GM23338 (cell line): Measurements from ENCODE around the gene DMD. TPM values are rescaled to one million over a fixed set of nuclear protein-coding genes. Genes with fewer than 3 reads are reported as not detected.

ENCODE experiments used
- ATAC-seq: fragments of 200-7000 bp; cut with Tn5 transposase; 3 replicates; pipeline ENCODE4 v1.9.1; 2020
- DNase-seq: peaks from one replicate; pipeline ENCODE4 v3.0.0-alpha.2; 2015; ENCODE audit warnings: low spot score
- H2AFZ ChIP-seq: fragments of 200-600 bp; sonication (generic); 2 replicates; pipeline ENCODE4 v1.8.0; 2016; ENCODE audit warnings: antibody characterized with exemption, mild to moderate bottlenecking, moderate library complexity
- H3F3A ChIP-seq: fragments of 200-600 bp; sonication (generic); replicated peaks from 2 replicates; pipeline ENCODE4 v1.8.0; 2017; ENCODE audit warnings: antibody characterized with exemption, mixed run types, low read depth
- H3K27ac ChIP-seq: fragments of 200-600 bp; sonication (generic); 2 replicates; pipeline ENCODE4 v1.6.1; 2016; ENCODE audit warnings: low read depth
- H3K27me3 ChIP-seq: fragments of 200-600 bp; sonication (generic); 2 replicates; pipeline ENCODE4 v1.8.0; 2016; ENCODE audit warnings: mild to moderate bottlenecking, mixed run types, moderate library complexity; ENCODE audit not compliant: insufficient read depth
- H3K36me3 ChIP-seq: fragments of 200-600 bp; sonication (generic); 2 replicates; pipeline ENCODE4 v1.8.0; 2016; ENCODE audit warnings: mild to moderate bottlenecking; ENCODE audit not compliant: insufficient read depth
- H3K4me1 ChIP-seq: fragments of 200-600 bp; sonication (generic); 2 replicates; pipeline ENCODE4 v1.8.0; 2016; ENCODE audit warnings: mild to moderate bottlenecking, moderate library complexity; ENCODE audit not compliant: insufficient read depth
- H3K4me2 ChIP-seq: fragments of 200-600 bp; sonication (generic); 2 replicates; pipeline ENCODE4 v1.7.1; 2017; ENCODE audit warnings: mixed run types
- H3K4me3 ChIP-seq: fragments of 200-600 bp; sonication (generic); 2 replicates; pipeline ENCODE4 v1.6.1; 2016; ENCODE audit warnings: mixed run types
- H3K79me2 ChIP-seq: fragments of 200-600 bp; sonication (generic); replicated peaks from 2 replicates; pipeline ENCODE4 v1.8.0; 2017; ENCODE audit warnings: mild to moderate bottlenecking; ENCODE audit not compliant: insufficient read depth
- H3K9me2 ChIP-seq: fragments of 200-600 bp; sonication (generic); 2 replicates; pipeline ENCODE4 v1.8.0; 2017; ENCODE audit not compliant: insufficient read depth
- H4K20me1 ChIP-seq: fragments of 200-600 bp; sonication (generic); replicated peaks from 2 replicates; pipeline ENCODE4 v1.8.0; 2017; ENCODE audit warnings: mild to moderate bottlenecking; ENCODE audit not compliant: insufficient read depth
- H3K27ac Mint-ChIP-seq: 2 replicates; pipeline ENCODE4 v1.8.0; 2020; ENCODE audit warnings: inconsistent platforms, mild to moderate bottlenecking, moderate library complexity, mixed read lengths
- H3K27me3 Mint-ChIP-seq: 3 replicates; pipeline ENCODE4 v1.8.0; 2022; ENCODE audit warnings: low read depth, mild to moderate bottlenecking, moderate library complexity, mixed read lengths, inconsistent platforms; ENCODE audit not compliant: insufficient read depth, poor library complexity
- H3K36me3 Mint-ChIP-seq: 3 replicates; pipeline ENCODE4 v1.8.0; 2021; ENCODE audit warnings: low read depth, mild to moderate bottlenecking, inconsistent platforms, moderate library complexity, mixed read lengths
- H3K4me1 Mint-ChIP-seq: 3 replicates; pipeline ENCODE4 v1.8.0; 2020; ENCODE audit warnings: mild to moderate bottlenecking, inconsistent platforms, mixed read lengths
- H3K4me3 Mint-ChIP-seq: 3 replicates; pipeline ENCODE4 v1.8.0; 2021; ENCODE audit warnings: moderate library complexity, mild to moderate bottlenecking, inconsistent platforms, mixed read lengths
- H3K9me3 Mint-ChIP-seq: 3 replicates; pipeline ENCODE4 v1.8.0; 2020; ENCODE audit warnings: moderate library complexity, mild to moderate bottlenecking, inconsistent platforms, mixed read lengths
- CREB1 ChIP-seq: fragments of 250-450 bp; sonication (Bioruptor Pico); IDR thresholded peaks from 2 replicates; pipeline ENCODE4 v1.5.0; 2020; ENCODE audit warnings: low read depth, mild to moderate bottlenecking, moderate library complexity
- CTCF ChIP-seq, 2 experiments: fragments of 200-600 bp in 1 of 2; sonication (generic) in 1 of 2; conservative IDR thresholded peaks; 2 replicates each; pipeline versions ENCODE4 v1.5.1 to v1.6.1; 2016 to 2017; ENCODE audit warnings: antibody characterized with exemption in 2 of 2, low read depth in 2 of 2, mild to moderate bottlenecking in 2 of 2, moderate library complexity in 1 of 2
- EZH2 ChIP-seq: fragments of 200-600 bp; sonication (generic); IDR thresholded peaks from one replicate; pipeline ENCODE4 v1.8.0; 2017; ENCODE audit warnings: antibody characterized with exemption, mild to moderate bottlenecking, low read depth; ENCODE audit not compliant: unreplicated experiment
- JUNB ChIP-seq: IDR thresholded peaks from one replicate; pipeline ENCODE4 v1.6.1; 2016; ENCODE audit warnings: antibody characterized with exemption; ENCODE audit not compliant: unreplicated experiment
- NANOG ChIP-seq: IDR thresholded peaks from 2 replicates; pipeline ENCODE4 v1.6.1; 2016; ENCODE audit warnings: antibody characterized with exemption, borderline replicate concordance
- POLR2AphosphoS5 ChIP-seq: IDR thresholded peaks from 2 replicates; pipeline ENCODE4 v1.6.1; 2016; ENCODE audit warnings: antibody characterized with exemption, low read depth
- ZNF114 ChIP-seq: fragments of 250-450 bp; sonication (Bioruptor Pico); IDR thresholded peaks from 2 replicates; pipeline ENCODE4 v1.5.0; 2020; ENCODE audit warnings: mild to moderate bottlenecking, moderate library complexity
- ZNF331 ChIP-seq: fragments of 250-450 bp; sonication (Bioruptor Pico); IDR thresholded peaks from 2 replicates; pipeline ENCODE4 v1.5.0; 2020; ENCODE audit warnings: low read depth, mild to moderate bottlenecking, moderate library complexity
- ZNF462 ChIP-seq: fragments of 250-450 bp; sonication (Bioruptor Pico); IDR thresholded peaks from 2 replicates; pipeline ENCODE4 v1.5.0; 2020; ENCODE audit warnings: mild to moderate bottlenecking, moderate library complexity
- polyA plus RNA-seq: library from polyadenylated mRNA; unstranded; fragments of >200 nt; fragmentation: Nextera tagmentation; extraction: Ambion mirVana; gene quantifications from 2 replicates; pipeline ENCODE4 v1.2.1, GENCODE V29; 2016
- total RNA-seq: library from RNA; depleted of rRNA; stranded (reverse); fragments of >200 nt; shearing (Covaris generic); gene quantifications from 2 replicates; pipeline ENCODE4 v1.2.3, GENCODE V29; 2014

Gene DMD
- total and polyA plus RNA-seq, 2 experiments from 2014 or later = 4.5 to 7.6 TPM

- TF ChIP-seq EZH2 = no peak
These were observed 2117.7 kb downstream of the DMD start (continued) for GRCh38 chrX:31093639-31093975.

GRCh38 chrX:31092970-31093638 lies 2118.2 kb downstream of the DMD start:
- no peaks in the 10 kb centered on the region for H3K27me3 Mint-ChIP-seq
- Histone ChIP-seq H3K9me2 (no peaks in the 10 kb centered on the region), H3K79me2 (no peaks in the 10 kb centered on the region), H3F3A (no peaks in the 10 kb centered on the region), H3K4me1 (no peaks in the 10 kb centered on the region), H3K4me2 (no peak overlapping the region), H3K4me3 (no peak overlapping the region), H3K27me3 (no peaks in the 10 kb centered on the region), H3K27ac (no peak overlapping the region), H3K36me3 (no peaks in the 10 kb centered on the region), H4K20me1 (no peaks in the 10 kb centered on the region), H2AFZ (no peak overlapping the region)
- no peaks in the 10 kb centered on the region; the same call in 2 of the 3 replicates for H3K9me3 Mint-ChIP-seq
- DNase-seq = no peak
- H3K4me3 Mint-ChIP-seq = no peak overlapping the region
- ATAC-seq = no peak
- peak overlapping the region; percentile 60; the same call in 1 of the 2 replicates for H3K27ac Mint-ChIP-seq
- no peak for TF ChIP-seq EZH2
- no peak for TF ChIP-seq POLR2AphosphoS5
- TF ChIP-seq JUNB = no peak
- TF ChIP-seq ZNF331 (CRISPR knock-in tag) = no peak
- TF ChIP-seq ZNF114 = no peak
- no peaks in the 10 kb centered on the region for H3K4me1 Mint-ChIP-seq
- H3K36me3 Mint-ChIP-seq = no peaks in the 10 kb centered on the region

GRCh38 chrX:31092476-31092875 lies 2118.9 kb downstream of the DMD start:
- Histone ChIP-seq H3K9me2 (no peaks in the 10 kb centered on the region), H3F3A (no peaks in the 10 kb centered on the region), H2AFZ (no peak overlapping the region), H3K27me3 (no peaks in the 10 kb centered on the region), H3K4me3 (no peak overlapping the region), H3K4me1 (no peaks in the 10 kb centered on the region), H3K4me2 (no peak overlapping the region), H3K36me3 (no peaks in the 10 kb centered on the region), H3K79me2 (no peaks in the 10 kb centered on the region), H4K20me1 (no peaks in the 10 kb centered on the region), H3K27ac (no peak overlapping the region)
- Mint-ChIP-seq H3K9me3 (no peaks in the 10 kb centered on the region; the same call in 2 of the 3 replicates), H3K4me3 (no peak overlapping the region), H3K27me3 (no peaks in the 10 kb centered on the region), H3K4me1 (no peaks in the 10 kb centered on the region), H3K27ac (no peak overlapping the region), H3K36me3 (no peaks in the 10 kb centered on the region)
- DNase-seq = no peak
- ATAC-seq = no peak
- TF ChIP-seq POLR2AphosphoS5 (no peak), ZNF462 (CRISPR knock-in tag) (no peak), EZH2 (no peak), JUNB (no peak), NANOG (no peak), CREB1 (CRISPR knock-in tag) (no peak), CTCF (conservative IDR thresholded peaks at IDR 0.05; ENCODE audit: low read depth in 2 of 2) (no peak), ZNF331 (CRISPR knock-in tag) (no peak)
